Natural killer cell (primary cell): ENCODE data around the gene CBX4. TPM values are rescaled to one million over a fixed set of nuclear protein-coding genes. Genes with fewer than 3 reads are reported as not detected.

ENCODE experiments used
- ATAC-seq, 3 donors: fragments of 150-1000 bp in 2 of 3; fragments of 200-7000 bp in 1 of 3; cut with Tn5 transposase; 1 replicate in 1 of 3; 2 replicates in 2 of 3; pipeline ENCODE4 v1.10.0; 2021; ENCODE audit warnings: mild to moderate bottlenecking in 2 of 3, moderate library complexity in 2 of 3
- DNase-seq, 2 donors: peaks; one replicate each; pipeline versions ENCODE4 v3.0.0 to v3.0.0-alpha.2; 2013 to 2021; ENCODE audit warnings: mixed read lengths in 1 of 2
- H3K27ac ChIP-seq: one replicate; pipeline ENCODE4 v1.5.1; 2013; ENCODE audit warnings: mild to moderate bottlenecking, low read length
- H3K27me3 ChIP-seq: one replicate; pipeline ENCODE4 v1.6.1; 2013; ENCODE audit warnings: low read length; ENCODE audit not compliant: control insufficient read depth, insufficient read depth
- H3K36me3 ChIP-seq: one replicate; pipeline ENCODE4 v1.6.1; 2013; ENCODE audit warnings: low read length; ENCODE audit not compliant: control insufficient read depth, insufficient read depth
- H3K4me1 ChIP-seq: one replicate; pipeline ENCODE4 v1.6.1; 2013; ENCODE audit warnings: low read length; ENCODE audit not compliant: control insufficient read depth, insufficient read depth
- H3K4me3 ChIP-seq: one replicate; pipeline ENCODE4 v1.5.1; 2013; ENCODE audit warnings: low read length
- H3K9me3 ChIP-seq: one replicate; pipeline ENCODE4 v1.6.1; 2013; ENCODE audit warnings: low read length; ENCODE audit not compliant: control insufficient read depth, insufficient read depth
- H3K27ac Mint-ChIP-seq, 2 donors: one replicate each; pipeline ENCODE4 v1.8.0; 2022; ENCODE audit warnings: mild to moderate bottlenecking in 2 of 2, mixed read lengths in 2 of 2, moderate library complexity in 1 of 2
- H3K27me3 Mint-ChIP-seq, 2 donors: one replicate each; pipeline ENCODE4 v1.8.0; 2022; ENCODE audit warnings: low read depth in 2 of 2, mixed read lengths in 2 of 2
- H3K36me3 Mint-ChIP-seq: one replicate; pipeline ENCODE4 v1.8.0; 2022; ENCODE audit warnings: mixed read lengths
- H3K4me1 Mint-ChIP-seq, 2 donors: one replicate each; pipeline ENCODE4 v1.8.0; 2022; ENCODE audit warnings: mixed read lengths in 2 of 2
- H3K4me3 Mint-ChIP-seq: one replicate; pipeline ENCODE4 v1.8.0; 2022; ENCODE audit warnings: mild to moderate bottlenecking, moderate library complexity, mixed read lengths
- H3K9me3 Mint-ChIP-seq, 2 donors: one replicate each; pipeline ENCODE4 v1.8.0; 2022; ENCODE audit warnings: mixed read lengths in 2 of 2
- CTCF ChIP-seq: fragments of 200-600 bp; IDR thresholded peaks from one replicate; pipeline ENCODE4 v1.8.0; 2022; ENCODE audit warnings: antibody characterized with exemption
- WGBS: methylation state at CpG from one replicate; pipeline ENCODE4 v1.1.7; 2013; ENCODE audit warnings: missing lambda C conversion rate; ENCODE audit not compliant: insufficient coverage; 5-methylcytosine and 5-hydroxymethylcytosine counted together
- intact Hi-C: fragments of 100-400 bp; cut with micrococcal nuclease; formaldehyde crosslinking; loops from one replicate; pipeline ENCODE4 v1.14.2; 2022
- total RNA-seq, 4 donors: library from RNA; stranded (reverse); fragments of 120-200 nt in 1 of 4; gene quantifications; one replicate each; pipeline versions ENCODE4 v1.2.3 to v1.2.4, GENCODE V29; 2013 to 2022

Gene CBX4
- total RNA-seq, 3 donors from 2014 or later (not counting 1 experiment from before 2014, with no cell fraction given) = 147 to 220 (median 217) TPM

- no peak overlapping the region for H3K4me3 ChIP-seq
- H3K4me3 Mint-ChIP-seq = no peak overlapping the region
- peaks cover 63 to 65% of the 10 kb centered on the region in 2 donors for H3K27me3 Mint-ChIP-seq
- ATAC-seq (no peak), DNase-seq (peak in 1 of 2 donors; percentile 44)
- H3K36me3 ChIP-seq = no peaks in the 10 kb centered on the region
- H3K4me1 ChIP-seq = peaks cover 70% of the 10 kb centered on the region
- peaks cover 98% of the 10 kb centered on the region for H3K27me3 ChIP-seq
- peaks cover 6% of the 10 kb centered on the region for H3K36me3 Mint-ChIP-seq
- peaks cover 33 to 53% of the 10 kb centered on the region in 2 donors for H3K4me1 Mint-ChIP-seq
- WGBS = 10% methylated on average over 54 of the region's 57 CpGs
- no peaks in the 10 kb centered on the region for H3K9me3 Mint-ChIP-seq
- TF ChIP-seq CTCF = no peak
- no peak overlapping the region for H3K27ac Mint-ChIP-seq
- no peak overlapping the region for H3K27ac ChIP-seq
- intact Hi-C loops = loop anchor here (5.0 kb wide), 2 partner anchors 1594 to 1671 kb away; partner anchors contain the start of genes BAHCC1 and TMC8
- H3K9me3 ChIP-seq = peaks cover 18% of the 10 kb centered on the region
Measured at GRCh38 chr17:79802736-79803420, 36.4 kb downstream of the CBX4 start.

GRCh38 chr17:79802039-79802735 is 37.1 kb downstream of the CBX4 start:
- intact Hi-C loops = loop anchor here (5.0 kb wide), 2 partner anchors 1595 to 1670 kb away; partner anchors contain the start of genes BAHCC1 and TMC8
- Histone ChIP-seq H3K4me3 (no peak overlapping the region), H3K9me3 (peaks cover 18% of the 10 kb centered on the region), H3K27ac (no peak overlapping the region), H3K36me3 (no peaks in the 10 kb centered on the region), H3K4me1 (peaks cover 72% of the 10 kb centered on the region), H3K27me3 (peaks cover 92% of the 10 kb centered on the region)
- 31% methylated on average over 10 of the region's 11 CpGs for WGBS
- DNase-seq = no peak
- ATAC-seq = no peak
- peaks cover 33 to 53% of the 10 kb centered on the region in 2 donors for H3K4me1 Mint-ChIP-seq
- no peaks in the 10 kb centered on the region for H3K9me3 Mint-ChIP-seq
- H3K27ac Mint-ChIP-seq = peak overlapping the region; percentile 51 to 78
- no peak for TF ChIP-seq CTCF
- H3K36me3 Mint-ChIP-seq = peaks cover 6% of the 10 kb centered on the region
- H3K4me3 Mint-ChIP-seq = peak overlapping the region; percentile 49
- peaks cover 58 to 59% of the 10 kb centered on the region in 2 donors for H3K27me3 Mint-ChIP-seq

- Histone ChIP-seq H3K9me3 (peaks cover 18% of the 10 kb centered on the region), H3K4me3 (no peak overlapping the region), H3K27me3 (peaks cover 84% of the 10 kb centered on the region), H3K36me3 (no peaks in the 10 kb centered on the region), H3K4me1 (peaks cover 74% of the 10 kb centered on the region), H3K27ac (no peak overlapping the region)
- Mint-ChIP-seq H3K27ac (peak overlapping the region; percentile 72 to 78), H3K9me3 (no peaks in the 10 kb centered on the region), H3K36me3 (peaks cover 6% of the 10 kb centered on the region), H3K4me1 (peaks cover 33 to 54% of the 10 kb centered on the region in 2 donors), H3K4me3 (peak overlapping the region; percentile 49), H3K27me3 (peaks cover 51 to 52% of the 10 kb centered on the region in 2 donors)
- no peak for DNase-seq
- ATAC-seq = no peak
- TF ChIP-seq CTCF = no peak
- WGBS = 6% methylated on average over 52 of the region's 52 CpGs
- intact Hi-C loops = loop anchor here (5.0 kb wide), 2 partner anchors 1596 to 1669 kb away; partner anchors contain the start of genes BAHCC1 and TMC8
Measured at GRCh38 chr17:79801156-79802038, 37.8 kb downstream of the CBX4 start.
